Gastroesophageal sphincter (tissue), 3 donors: ENCODE results near the gene C1QTNF12.

Experiments used
- CTCF ChIP-seq, 4 experiments: fragments of 200-600 bp in 2 of 4; fragments of 450-650 bp in 2 of 4; sonication (generic) in 1 of 4; IDR thresholded peaks; one replicate each; pipeline ENCODE4 v1.5.1; 2017 to 2019; ENCODE audit warnings: antibody characterized with exemption in 4 of 4, mild to moderate bottlenecking in 2 of 4, moderate library complexity in 2 of 4
- EP300 ChIP-seq: sonication (generic); formaldehyde crosslinking; IDR thresholded peaks from one replicate; pipeline ENCODE4 v1.6.1; 2017; ENCODE audit warnings: antibody characterized with exemption, mild to moderate bottlenecking

- TF ChIP-seq CTCF (IDR thresholded peaks at IDR 0.05) = no peak
- TF ChIP-seq EP300 = no peak
These were observed at the start of gene C1QTNF12 for GRCh38 chr1:1246577-1247340.
